Uterus (tissue), 4 donors: ENCODE results near the gene SEMA6B. TPM values are rescaled to one million over a fixed set of nuclear protein-coding genes. Genes with fewer than 3 reads are reported as not detected.
"Not testable (repeated sequence)": the region's sequence is repeated elsewhere in the genome, so short reads cannot be mapped to it uniquely, and the experiment has no call there.

Experiments
- DNase-seq, 2 donors: peaks; one replicate each; pipeline ENCODE4 v3.0.0-alpha.2; 2019 to 2020
- H3K27ac ChIP-seq, 2 donors: fragments of 200-600 bp; sonication (generic); 1 replicate in 1 of 2; 2 replicates in 1 of 2; pipeline ENCODE4 v1.5.1; 2016 to 2018
- H3K27me3 ChIP-seq, 2 donors: fragments of 200-600 bp; sonication (generic); one replicate each; pipeline ENCODE4 v1.5.1; 2018 to 2019; ENCODE audit warnings: control low read depth in 1 of 2
- H3K36me3 ChIP-seq, 2 donors: fragments of 200-600 bp; sonication (generic); one replicate each; pipeline ENCODE4 v1.5.1; 2019; ENCODE audit warnings: control low read depth in 1 of 2
- H3K4me1 ChIP-seq, 2 donors: fragments of 200-600 bp; sonication (generic); one replicate each; pipeline ENCODE4 v1.5.1; 2018 to 2019; ENCODE audit warnings: control low read depth in 1 of 2
- H3K4me3 ChIP-seq, 2 donors: fragments of 200-600 bp; sonication (generic); 1 replicate in 1 of 2; 2 replicates in 1 of 2; pipeline ENCODE4 v1.5.1; 2018 to 2019; ENCODE audit warnings: mild to moderate bottlenecking in 1 of 2
- H3K9me3 ChIP-seq, 2 donors: fragments of 200-600 bp; sonication (generic); one replicate each; pipeline ENCODE4 v1.5.1; 2019; ENCODE audit warnings: control low read depth in 1 of 2
- CTCF ChIP-seq, 4 experiments: fragments of 200-600 bp in 2 of 4; fragments of 450-650 bp in 2 of 4; sonication (generic) in 2 of 4; IDR thresholded peaks; one replicate each; pipeline ENCODE4 v1.5.1; 2016 to 2019; ENCODE audit warnings: antibody characterized with exemption in 4 of 4, mild to moderate bottlenecking in 2 of 4, moderate library complexity in 1 of 4
- POLR2A ChIP-seq, 2 donors: fragments of 450-650 bp; IDR thresholded peaks; one replicate each; pipeline ENCODE4 v1.6.1; 2016; ENCODE audit warnings: antibody characterized with exemption in 2 of 2, mild to moderate bottlenecking in 1 of 2, moderate library complexity in 1 of 2
- intact Hi-C: fragments of 100-400 bp; cut with DNase I; formaldehyde crosslinking; loops from one replicate; pipeline ENCODE4 v1.15.1; 2023; ENCODE audit warnings: low total_unique reads
- total RNA-seq, 4 donors: library from RNA; depleted of rRNA in 3 of 4; stranded (reverse); fragments of >200 nt in 3 of 4; gene quantifications; one replicate each; pipeline versions ENCODE4 v1.1.0 to v1.2.4, GENCODE V29; 2014 to 2023
- donor health status: DM: yes; HTN: yes; CAD: no.

SEMA6B gene
- total RNA-seq, 4 donors from 2014 or later = 1.8 to 48.1 (median 5.5) TPM

- no peak overlapping the region for H3K4me3 ChIP-seq
- H3K9me3 ChIP-seq = no peaks in the 10 kb centered on the region
- no peak for TF ChIP-seq CTCF (IDR thresholded peaks at IDR 0.05)
- no peak for TF ChIP-seq POLR2A (IDR thresholded peaks at IDR 0.05)
- intact Hi-C loops = no loop called here
- H3K27me3 ChIP-seq = no peaks in the 10 kb centered on the region
- H3K36me3 ChIP-seq = no peaks in the 10 kb centered on the region
- H3K4me1 ChIP-seq = no peaks in the 10 kb centered on the region
- H3K27ac ChIP-seq = no peak overlapping the region
- DNase-seq = no peak
These were observed 26.1 kb downstream of the SEMA6B start for GRCh38 chr19:4533334-4533733.

DNA sequence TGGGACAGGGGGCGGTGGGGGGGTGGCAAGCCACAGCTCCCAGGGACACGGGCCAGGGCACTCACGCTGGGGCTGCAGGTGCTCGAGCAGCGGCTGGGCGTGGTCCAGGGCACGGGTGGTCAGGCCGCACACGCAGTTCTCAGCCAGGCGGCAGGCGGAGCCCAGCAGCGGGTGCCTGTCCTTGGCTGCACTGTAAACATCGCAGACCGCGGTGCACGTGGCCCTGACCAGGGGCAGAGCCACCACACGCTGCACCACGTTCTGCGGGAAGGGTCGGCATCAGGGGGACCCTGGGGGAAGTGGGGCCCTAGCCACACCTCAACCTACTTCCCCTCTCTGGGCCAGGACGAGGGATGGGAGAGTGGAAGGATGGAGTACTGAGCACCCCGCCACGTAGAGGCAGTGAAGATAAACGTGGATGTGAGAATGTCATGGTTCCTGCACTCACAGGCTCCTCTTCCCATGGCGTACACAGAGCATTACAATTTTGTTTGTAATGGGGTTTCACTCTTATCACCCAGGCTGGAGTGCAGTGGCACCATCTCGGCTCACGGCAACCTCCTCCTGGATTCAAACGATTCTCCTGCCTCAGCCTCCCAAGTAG lies 27.8 kb downstream of the SEMA6B start:
- Histone ChIP-seq H3K27ac (no peak overlapping the region), H3K9me3 (no peaks in the 10 kb centered on the region), H3K27me3 (no peaks in the 10 kb centered on the region), H3K4me3 (no peak overlapping the region), H3K36me3 (no peaks in the 10 kb centered on the region), H3K4me1 (no peaks in the 10 kb centered on the region)
- intact Hi-C loops = no loop called here
- no peak for DNase-seq
- TF ChIP-seq CTCF (IDR thresholded peaks at IDR 0.05) (no peak), POLR2A (IDR thresholded peaks at IDR 0.05) (no peak)

GRCh38 chr19:4529924-4530522 lies 29.5 kb downstream of the SEMA6B start:
- no peak for TF ChIP-seq POLR2A (IDR thresholded peaks at IDR 0.05)
- no peak for TF ChIP-seq CTCF (IDR thresholded peaks at IDR 0.05)
- Histone ChIP-seq H3K27me3 (no peaks in the 10 kb centered on the region), H3K4me1 (no peaks in the 10 kb centered on the region), H3K9me3 (no peaks in the 10 kb centered on the region), H3K27ac (no peak overlapping the region), H3K4me3 (no peak overlapping the region), H3K36me3 (no peaks in the 10 kb centered on the region)
- no peak for DNase-seq
- intact Hi-C loops = no loop called here

DNA sequence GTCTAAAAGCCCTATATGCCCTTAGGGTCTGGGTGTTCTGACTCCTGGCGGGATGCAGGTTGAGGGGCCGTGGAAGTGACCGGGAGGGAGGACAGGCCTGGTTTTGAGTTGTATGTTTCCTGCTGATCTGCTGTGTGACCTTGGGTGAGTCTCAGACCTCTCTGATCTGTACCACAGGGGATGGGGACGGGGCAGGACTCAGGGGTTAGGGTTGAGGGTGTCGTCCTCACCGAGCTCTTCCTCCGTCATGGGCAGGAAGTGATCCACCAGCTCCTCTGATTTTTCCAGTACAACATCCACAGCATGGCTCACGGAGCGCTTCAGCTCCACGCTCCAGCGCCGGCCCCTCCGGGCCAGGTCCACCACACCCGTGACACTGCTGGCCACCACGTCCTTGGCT lies 30.6 kb downstream of the SEMA6B start:
- intact Hi-C loops = no loop called here
- H3K4me1 ChIP-seq = no peaks in the 10 kb centered on the region
- no peak overlapping the region for H3K4me3 ChIP-seq
- no peak for TF ChIP-seq CTCF (IDR thresholded peaks at IDR 0.05)
- no peak for TF ChIP-seq POLR2A (IDR thresholded peaks at IDR 0.05)
- no peak overlapping the region for H3K27ac ChIP-seq
- no peaks in the 10 kb centered on the region for H3K9me3 ChIP-seq
- no peaks in the 10 kb centered on the region for H3K27me3 ChIP-seq
- no peaks in the 10 kb centered on the region for H3K36me3 ChIP-seq
- no peak for DNase-seq

DNA sequence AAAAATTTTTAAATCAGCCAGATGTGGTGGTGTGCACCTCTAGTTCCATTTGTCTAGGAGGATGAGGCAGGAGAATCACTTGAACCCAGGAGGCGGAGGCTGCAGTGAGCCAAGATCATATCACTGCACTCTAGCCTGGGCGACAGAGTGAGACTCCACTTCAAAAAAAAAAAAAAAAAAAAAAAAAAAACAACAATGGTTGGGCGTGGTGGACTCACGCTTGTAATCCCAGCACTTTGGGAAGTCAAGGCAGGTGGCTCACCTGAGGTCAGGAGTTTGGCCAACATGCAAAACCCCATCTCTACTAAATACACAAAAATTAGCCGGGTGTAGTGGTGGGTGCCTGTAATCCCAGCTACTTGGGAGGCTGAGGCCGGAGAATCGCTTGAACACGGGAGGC lies 32.1 kb downstream of the SEMA6B start:
- H3K27ac ChIP-seq, DNase-seq, H3K36me3 ChIP-seq, intact Hi-C loops, H3K4me1 ChIP-seq, H3K27me3 ChIP-seq, H3K9me3 ChIP-seq, H3K4me3 ChIP-seq: not testable (repeated sequence)
